ENCODE results near the gene MYO19.

MYO19 gene, protein sequence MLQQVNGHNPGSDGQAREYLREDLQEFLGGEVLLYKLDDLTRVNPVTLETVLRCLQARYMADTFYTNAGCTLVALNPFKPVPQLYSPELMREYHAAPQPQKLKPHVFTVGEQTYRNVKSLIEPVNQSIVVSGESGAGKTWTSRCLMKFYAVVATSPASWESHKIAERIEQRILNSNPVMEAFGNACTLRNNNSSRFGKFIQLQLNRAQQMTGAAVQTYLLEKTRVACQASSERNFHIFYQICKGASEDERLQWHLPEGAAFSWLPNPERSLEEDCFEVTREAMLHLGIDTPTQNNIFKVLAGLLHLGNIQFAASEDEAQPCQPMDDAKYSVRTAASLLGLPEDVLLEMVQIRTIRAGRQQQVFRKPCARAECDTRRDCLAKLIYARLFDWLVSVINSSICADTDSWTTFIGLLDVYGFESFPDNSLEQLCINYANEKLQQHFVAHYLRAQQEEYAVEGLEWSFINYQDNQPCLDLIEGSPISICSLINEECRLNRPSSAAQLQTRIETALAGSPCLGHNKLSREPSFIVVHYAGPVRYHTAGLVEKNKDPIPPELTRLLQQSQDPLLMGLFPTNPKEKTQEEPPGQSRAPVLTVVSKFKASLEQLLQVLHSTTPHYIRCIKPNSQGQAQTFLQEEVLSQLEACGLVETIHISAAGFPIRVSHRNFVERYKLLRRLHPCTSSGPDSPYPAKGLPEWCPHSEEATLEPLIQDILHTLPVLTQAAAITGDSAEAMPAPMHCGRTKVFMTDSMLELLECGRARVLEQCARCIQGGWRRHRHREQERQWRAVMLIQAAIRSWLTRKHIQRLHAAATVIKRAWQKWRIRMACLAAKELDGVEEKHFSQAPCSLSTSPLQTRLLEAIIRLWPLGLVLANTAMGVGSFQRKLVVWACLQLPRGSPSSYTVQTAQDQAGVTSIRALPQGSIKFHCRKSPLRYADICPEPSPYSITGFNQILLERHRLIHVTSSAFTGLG

DNA sequence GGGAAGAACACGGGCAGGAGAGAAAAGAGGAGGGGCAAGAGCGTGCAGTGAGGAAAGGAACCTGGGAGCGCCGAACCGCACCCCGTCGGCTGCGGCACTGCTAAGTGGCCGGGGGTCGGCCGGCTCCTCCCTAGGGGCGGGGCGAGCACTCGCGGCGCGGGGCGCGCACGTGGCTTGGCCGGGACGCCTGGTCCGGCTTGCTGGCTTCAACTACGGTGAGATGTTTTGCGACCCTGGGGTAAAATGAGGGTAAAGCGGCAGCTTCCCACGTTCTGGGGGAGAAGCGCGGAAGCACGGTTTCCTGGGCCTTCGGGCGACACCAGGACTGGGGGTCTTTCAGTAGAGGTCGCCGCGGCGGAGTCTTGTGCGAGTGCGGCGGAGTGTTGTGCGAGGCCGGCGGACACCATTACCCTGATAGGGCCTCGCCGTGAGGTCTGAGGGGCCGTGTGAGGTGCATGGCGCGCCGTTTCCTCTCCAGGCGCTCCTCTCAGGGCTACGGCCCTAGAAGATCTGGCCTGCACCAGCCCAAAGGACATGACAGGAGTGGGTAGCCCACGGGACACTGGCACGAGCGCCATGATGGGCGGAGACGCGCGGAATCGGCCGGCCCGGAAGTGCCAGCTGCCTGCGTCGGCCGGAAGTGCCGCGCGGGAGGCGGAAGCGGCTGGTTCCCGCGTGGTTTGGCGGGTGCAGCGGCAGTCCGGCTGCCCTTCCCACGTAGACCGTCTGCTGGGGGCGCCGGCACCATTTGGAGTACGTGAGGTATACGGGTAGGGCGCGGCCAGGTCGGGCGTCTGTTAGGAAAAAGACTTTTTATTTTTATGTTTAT lies at the start of gene MYO19, which contains the start of gene PIGW:
Gene MYO19 (minus strand): TSS at position 29 of the 829 bp plus-strand sequence. CDS start 2,330 bp downstream, outside the sequence.
Gene PIGW (plus strand): TSS at position 148 of the 829 bp plus-strand sequence. CDS start 2,115 bp downstream, outside the sequence.
- DNase-seq (ENCODE audit: low read depth in 2 of 2), result peak; percentile 79 to 83

DNA sequence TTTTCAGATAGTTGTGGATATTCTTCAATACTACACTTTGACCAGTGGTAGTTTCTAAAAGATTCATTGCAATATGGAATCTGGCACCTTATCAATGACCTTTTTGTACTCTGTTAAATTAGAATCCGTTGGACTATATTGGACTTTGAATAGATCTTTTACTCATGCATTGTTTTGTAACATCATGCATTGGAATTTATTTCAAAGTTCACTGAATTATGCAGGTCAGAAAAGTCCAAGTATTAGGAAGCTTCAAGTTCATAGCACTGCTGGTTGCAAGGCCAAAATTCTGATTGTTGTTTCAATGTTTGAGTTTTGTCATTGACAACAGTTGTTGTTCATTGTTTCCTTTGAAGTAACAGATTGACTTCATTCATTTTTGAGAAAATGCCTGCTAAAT lies 49.1 kb upstream of the MYO19 start:
- DNase-seq (ENCODE audit: low read depth in 2 of 2), result no peak

DNA sequence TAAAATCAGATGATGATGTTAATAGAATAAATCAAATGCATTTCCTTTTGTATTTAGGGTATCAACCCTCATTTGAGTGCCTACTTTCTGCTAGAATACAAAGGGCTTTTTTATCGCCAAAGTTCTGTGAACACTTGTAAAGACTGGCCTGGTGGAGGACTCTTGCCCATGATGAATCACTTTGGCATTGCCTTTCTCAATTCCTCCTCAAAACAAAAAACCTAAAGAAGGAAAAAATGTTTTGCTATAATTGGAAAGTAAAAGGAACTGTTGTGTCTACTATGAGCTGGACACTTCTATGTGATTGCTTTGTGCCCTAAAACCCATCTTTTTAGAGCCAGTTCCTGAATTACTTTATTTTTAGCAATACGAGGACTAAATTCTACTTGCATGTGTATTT lies 44.0 kb upstream of the MYO19 start:
- DNase-seq (ENCODE audit: low read depth in 2 of 2), result no peak

DNA sequence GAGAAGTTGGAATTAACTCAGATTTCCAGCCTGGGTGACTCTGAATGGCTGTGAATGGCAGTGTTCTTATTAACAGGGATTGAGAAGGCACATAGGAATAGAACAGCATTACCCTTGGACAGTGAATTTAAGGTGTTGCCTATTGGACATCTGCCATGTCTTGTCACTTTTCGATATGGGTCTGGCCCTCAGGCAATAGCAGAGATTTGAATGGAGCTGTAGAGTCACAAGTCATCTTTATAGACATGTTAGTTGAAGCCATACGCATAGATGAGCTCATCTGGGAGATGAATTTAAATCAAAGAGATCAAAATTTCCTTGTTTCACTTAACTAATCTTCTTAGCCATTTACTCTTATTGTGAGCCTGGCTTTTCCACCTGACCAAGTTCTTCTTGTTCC lies 42.1 kb upstream of the MYO19 start:
- DNase-seq (ENCODE audit: low read depth in 2 of 2), result no peak

DNA sequence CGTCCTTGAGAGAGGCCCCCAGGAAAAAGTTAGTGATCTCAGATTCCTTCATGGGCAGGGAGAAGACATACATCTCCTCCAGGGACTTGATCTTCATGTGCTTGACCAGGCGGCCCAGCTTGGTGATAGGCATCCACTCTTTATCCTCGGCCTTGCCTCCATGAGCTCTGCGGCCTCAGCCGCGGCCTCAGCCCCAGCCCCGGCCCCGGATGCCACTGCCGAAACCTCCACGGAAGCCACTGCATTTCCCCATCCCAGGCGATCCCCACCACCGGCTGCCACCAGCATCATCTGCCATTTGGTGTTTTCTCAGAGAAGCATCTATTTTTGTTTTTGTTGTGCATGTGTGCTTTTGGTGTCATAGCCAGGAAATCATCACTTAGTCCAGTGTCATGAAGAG lies 40.4 kb upstream of the MYO19 start:
- no peak for DNase-seq (ENCODE audit: low read depth in 2 of 2)

DNA sequence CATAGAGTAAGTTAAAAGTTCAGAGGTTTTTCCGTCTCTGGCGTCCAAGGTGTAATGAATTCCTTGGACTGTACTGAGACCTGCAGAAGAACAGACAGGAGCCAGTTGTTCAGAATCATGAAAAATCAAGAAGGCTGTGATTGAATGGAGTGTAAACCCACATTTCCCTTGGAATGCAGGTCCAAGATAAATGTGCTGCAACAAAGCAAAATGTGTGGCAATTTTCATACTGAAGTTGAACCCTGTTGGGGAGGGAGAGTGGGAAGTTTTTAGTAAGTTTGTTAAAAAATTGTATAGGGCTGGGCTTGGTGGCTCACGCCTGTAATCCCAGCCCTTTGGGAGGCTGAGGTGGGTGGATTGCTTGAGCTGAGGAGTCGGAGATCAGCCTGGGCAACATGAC lies 31.4 kb upstream of the MYO19 start:
- DNase-seq (ENCODE audit: low read depth in 2 of 2), result no peak

DNA sequence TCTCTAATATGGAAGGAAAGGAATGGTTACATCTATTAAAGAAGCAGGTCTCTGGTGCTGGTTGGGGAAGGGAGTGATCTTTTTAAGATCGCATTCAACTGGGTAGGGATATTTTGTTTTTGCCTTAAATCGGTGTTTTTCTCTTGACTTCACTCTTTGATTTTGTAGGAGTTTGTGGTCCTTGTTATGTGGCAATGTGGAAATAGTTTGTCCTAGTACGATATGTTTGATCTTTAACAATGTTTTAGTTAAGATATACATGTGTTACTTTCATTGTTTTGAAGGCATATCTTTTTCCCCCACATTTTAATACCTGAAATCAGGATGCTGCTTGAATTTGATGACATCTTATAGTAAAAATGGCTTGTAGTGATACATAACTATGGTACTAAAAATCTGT lies 18.8 kb upstream of the MYO19 start:
- no peak for DNase-seq (ENCODE audit: low read depth in 2 of 2)

DNA sequence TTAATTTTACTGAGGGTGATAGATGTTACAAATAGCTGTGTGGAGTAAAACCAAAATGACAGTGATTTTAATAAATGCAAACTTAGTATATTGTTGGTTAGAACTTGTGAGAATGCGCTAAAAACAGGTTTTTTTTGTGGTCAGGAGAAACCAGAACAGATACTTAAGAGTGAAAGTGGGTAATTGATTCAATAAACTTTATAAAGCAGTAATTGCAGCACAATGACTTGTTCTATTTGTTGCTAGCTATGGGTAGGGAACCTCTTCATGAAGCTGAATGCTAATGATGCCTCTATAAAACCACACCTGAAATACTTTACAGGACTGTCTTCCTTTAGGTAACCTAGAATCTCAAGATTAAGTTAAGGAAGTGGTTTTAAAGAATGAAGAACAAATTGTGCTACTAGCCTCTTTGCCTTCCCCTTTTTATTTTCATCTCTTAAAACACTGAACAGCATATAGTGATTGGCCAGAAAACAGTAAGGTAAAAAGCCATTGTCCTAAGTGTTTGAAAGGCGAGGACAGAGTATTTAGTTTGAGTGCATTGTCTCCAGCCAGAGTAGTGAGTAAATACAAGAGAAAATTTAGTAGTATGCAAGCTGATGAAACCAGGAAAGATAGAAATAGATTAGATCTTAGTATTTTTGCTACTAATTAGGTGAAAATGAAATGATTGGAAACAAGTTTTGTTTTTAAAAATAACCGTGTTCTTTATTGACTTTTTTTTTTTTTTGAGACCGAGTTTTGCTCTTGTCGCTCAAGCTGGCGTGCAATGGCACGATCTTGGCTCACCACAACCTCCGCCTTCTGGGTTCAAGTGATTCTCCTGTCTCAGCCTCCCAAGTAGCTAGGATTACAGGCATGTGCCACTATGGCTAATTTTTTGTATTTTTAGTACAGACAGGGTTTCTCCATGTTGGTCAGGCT lies 16.1 kb upstream of the MYO19 start:
- no peak for DNase-seq (ENCODE audit: low read depth in 2 of 2)

DNA sequence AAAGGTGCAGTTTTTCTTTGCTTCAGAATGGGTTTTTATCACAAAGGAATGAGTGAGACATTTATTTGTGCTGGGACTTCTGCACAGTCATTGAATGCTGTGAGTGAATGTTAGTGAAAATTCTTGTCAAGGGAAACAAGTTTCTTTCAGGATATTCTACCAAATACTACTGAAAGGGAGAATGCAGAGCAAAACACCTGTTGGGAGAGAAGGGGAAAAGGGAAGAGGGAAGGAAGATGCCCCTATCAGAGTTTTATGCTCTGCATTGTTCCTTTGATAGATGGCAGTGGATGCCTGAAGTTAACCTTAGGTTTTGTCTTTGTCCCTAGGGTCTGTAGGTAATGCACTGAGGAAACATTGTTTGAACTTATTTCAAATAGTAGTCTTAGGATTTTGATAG lies 13.1 kb upstream of the MYO19 start:
- no peak for DNase-seq (ENCODE audit: low read depth in 2 of 2)

DNA sequence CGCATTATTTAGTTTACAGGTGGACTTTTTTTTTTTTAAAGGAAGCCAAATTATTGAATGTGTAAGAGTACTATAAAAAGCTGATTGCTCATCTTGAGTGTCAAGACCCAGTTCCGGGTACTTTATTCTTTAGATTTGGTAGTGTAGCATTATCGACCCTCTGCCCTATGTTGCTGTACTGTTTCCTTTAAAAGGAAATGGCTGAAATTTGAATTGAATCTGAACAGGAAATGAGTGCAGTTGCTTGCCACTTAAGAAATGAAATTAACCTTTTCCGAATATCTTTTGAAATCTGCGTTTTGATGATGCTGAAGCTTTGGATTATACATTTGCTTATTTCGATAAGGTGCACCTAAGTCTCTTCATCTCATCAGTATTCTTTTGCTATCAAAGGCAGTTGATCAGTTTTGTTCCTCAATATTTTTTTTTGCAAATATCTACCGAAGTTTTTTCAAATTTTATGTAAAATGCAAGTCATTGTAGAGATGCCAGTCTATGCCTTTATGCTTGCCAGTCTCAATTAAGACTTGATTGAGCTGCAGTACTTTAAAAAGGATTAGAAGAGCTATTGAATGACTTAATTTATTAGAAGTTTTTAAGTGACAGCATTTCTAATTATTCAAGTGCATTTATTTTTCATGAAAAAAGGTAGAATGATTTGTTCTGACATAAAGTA lies 11.9 kb upstream of the MYO19 start:
- no peak for DNase-seq (ENCODE audit: low read depth in 2 of 2)

DNA sequence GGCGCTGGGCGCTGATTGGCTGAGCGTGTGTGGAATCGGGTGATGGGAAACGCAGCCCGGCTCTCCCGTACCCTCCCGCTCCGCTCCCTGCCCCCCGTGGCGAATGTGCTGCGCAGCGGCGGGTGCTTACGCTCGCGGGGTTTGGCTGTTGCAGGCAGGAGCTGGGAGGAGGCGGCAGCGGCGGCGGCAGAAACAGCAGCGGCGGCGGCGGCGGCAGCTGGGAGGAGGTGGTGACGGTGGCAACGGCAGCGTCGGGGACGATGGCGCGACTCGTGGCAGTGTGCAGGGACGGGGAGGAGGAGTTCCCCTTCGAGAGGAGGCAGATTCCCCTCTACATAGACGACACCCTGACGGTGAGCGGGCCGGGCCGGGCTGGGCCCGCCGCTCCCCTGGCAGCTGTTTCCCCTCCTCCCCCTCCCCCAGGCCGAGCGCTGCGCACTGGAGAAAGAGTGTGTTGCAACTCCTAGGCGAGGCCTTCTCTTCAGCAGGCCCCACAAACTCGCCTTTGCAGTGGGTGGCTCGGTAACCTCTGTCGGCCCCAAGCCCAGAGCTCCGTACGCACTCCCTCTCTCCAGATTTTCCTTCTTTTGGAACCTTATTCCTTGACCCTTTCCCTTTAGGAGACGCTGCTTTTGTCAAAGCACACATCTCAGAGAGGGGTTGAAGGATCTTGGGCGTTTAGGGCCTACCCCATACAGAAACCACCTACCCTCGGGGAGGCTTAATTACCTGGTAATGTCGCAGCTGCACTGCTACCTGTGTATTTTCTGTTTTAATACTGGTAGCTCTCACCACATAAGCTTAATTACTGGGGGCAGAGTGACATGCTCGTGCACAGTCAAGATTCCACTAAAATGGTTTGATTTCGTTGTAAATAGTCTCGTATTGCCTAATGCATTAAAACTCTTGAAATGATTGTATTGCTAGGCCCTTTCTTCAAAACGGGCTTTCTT lies 11.1 kb upstream of the MYO19 start:
- DNase-seq (ENCODE audit: low read depth in 2 of 2), result peak; percentile 90 to 91

DNA sequence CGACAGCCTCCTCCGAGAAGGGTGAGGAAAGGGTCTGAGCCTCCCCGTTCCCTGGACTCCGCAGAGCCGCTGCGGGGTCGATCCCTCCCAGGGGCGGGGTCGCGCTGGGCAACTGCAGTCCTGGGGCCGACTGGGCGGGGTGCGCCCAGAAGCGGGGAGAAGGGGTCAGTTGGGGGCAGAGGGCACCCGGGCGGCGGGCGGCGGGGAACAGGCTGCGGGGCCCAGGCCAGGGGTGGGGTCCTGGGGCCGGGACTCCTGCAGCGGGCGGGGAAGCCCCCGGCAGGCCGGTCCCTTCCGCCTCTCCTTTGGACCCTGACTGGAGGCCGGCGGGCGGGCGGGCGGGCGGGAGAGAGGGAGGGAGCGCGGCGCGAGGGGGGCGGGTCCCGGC lies 10.4 kb upstream of the MYO19 start:
- no peak for DNase-seq (ENCODE audit: low read depth in 2 of 2)

DNA sequence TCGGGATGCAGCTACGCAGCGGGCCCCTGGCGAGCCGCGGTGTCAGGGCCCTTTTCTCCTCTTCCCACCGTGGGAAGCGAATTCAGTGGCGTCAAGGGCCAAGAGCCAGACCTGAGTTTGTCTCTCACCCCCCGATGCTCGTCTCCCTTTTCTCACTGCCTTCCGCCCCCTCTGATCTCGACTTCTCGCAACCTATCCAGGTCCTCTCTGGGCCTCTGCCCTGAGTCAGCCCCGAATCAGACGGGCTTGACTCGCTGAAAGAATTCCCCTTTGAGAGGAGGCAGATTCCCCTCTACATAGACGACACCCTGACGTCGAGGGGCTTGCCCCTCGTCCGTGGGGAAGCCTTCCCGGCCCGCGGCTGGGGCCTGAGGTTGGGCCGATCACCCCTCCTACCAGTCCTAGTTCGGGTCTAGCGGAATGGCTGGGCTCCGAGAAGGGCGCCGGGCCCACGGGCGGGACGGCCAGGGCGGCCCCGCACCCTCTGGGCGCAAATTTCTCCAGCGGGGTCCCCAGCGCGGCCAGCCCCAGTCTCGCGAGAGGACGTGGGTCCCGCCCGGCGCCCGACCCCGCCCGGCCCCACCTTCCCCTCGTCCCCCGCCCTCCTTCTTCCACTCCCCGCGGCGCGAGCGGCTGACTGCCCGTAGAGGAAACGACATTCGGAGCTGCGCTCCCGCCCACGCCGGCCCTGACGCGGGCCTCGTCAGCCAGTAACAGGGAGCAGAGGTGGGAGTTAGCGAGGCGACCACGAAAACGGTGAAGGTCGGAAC lies 9.8 kb upstream of the MYO19 start, which contains the start of gene GGNBP2:
Gene GGNBP2 (plus strand): TSS at position 613 of the 770 bp plus-strand sequence. CDS start 806 bp downstream, outside the sequence.
- peak; percentile 80 to 82 for DNase-seq (ENCODE audit: low read depth in 2 of 2)

DNA sequence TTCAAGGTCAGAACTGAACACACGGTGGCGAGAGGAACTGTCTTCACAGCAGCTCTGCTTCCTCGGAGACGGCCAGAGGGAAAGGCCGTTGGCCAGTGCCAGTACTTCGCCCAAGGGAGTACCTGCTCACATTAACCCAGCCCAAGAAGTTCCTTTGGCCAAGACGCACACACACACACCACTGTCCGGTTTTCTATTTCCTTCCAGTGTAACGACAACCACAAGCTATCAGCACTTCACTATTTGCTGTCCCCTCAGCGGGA lies 9.3 kb upstream of the MYO19 start:
- no peak for DNase-seq (ENCODE audit: low read depth in 2 of 2)

DNA sequence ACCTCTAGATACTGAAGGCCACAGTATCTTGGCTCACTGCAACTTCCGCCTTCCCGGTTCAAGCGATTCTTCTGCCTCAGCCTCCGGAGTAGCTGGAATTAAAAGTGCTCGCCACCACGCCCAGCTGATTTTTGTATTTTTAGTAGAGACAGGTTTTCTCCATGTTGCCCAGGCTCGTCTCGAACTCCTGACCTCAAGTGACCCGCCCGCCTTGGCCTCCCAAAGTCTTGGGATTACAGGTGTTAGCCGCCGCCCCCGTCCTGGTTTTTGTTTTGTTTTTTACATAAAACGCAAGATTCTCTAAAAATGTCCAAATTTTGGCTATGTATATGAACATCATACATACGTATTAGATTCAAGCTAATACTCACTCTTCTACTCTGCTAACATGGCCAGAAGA lies 8.1 kb upstream of the MYO19 start:
- DNase-seq (ENCODE audit: low read depth in 2 of 2), result no peak

DNA sequence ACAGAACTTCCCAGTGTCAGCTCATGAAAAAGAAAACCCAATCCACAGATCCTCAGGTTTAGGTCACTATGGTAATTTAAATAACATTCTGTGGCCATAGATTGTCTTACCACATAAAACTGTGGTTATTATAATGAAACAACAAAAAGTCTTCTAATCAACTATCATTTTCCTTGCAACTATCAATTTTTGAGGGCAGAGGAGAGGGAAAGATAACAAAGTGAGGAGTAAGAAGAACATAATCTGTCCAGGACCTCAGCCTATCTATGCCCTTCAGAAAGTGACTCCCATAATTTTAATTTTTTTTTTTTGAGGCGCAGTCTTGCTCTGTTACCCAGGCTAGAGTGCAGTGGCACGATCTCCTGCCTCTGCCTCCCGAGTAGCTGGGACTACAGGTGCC lies 6.0 kb upstream of the MYO19 start:
- no peak for DNase-seq (ENCODE audit: low read depth in 2 of 2)

DNA sequence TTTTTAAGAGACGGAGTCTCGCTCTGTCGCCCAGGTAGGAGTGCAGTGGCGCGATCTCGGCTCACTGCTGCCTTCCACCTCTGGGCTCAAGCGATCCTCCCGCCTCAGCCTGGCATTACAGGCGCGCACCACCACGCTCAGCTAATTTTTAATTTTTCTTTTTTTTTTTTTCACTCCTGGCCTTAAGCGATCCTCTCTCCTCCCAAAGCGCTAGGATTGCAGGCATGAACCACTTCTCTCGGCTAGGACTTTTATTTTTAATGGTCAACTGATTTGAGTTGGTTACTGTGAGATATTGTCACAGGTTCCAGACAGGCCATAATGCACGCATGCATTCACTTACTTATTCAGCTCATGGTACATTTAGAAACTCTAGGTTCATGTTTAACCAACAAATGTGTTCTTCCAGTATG lies 1.0 kb upstream of the MYO19 start:
- DNase-seq (ENCODE audit: low read depth in 2 of 2), result no peak

Data from activated CD4-positive, alpha-beta T cell treated with anti-CD3 and anti-CD28 coated beads for 24 hours (primary cell).